Measurements from ENCODE around the gene GOLGA6L9. TPM values are rescaled to one million over a fixed set of nuclear protein-coding genes. Genes with fewer than 3 reads are reported as not detected.

Gene GOLGA6L9
- total RNA-seq, 1 experiment from 2014 or later = 3.9 TPM

Other genes starting within 250 kb of the GOLGA6L9 start
- 27.8 and 29.4 TPM in 2 replicates for gene EFL1, start 167.1 kb upstream of the GOLGA6L9 start, total RNA-seq (2021)
- 2.6 and 3.1 TPM in 2 replicates for gene SAXO2, start 167.0 kb upstream of the GOLGA6L9 start, total RNA-seq (2021)
- 2.0 TPM in 2 replicates for gene GOLGA6L10, start 80.3 kb upstream of the GOLGA6L9 start, total RNA-seq (2021)
- 2,597 and 2,660 TPM in 2 replicates for gene RPS17, start 110.6 kb downstream of the GOLGA6L9 start, total RNA-seq (2021)
- gene CPEB1, start 217.5 kb downstream of the GOLGA6L9 start, total RNA-seq (2021) = 1.0 and 1.5 TPM in 2 replicates

All from H9 (cell line).